GM21576 (cell line): ENCODE results near the gene ALDH16A1.

Experiments used
- ATAC-seq: cut with Tn5 transposase; IDR thresholded peaks from one replicate; pipeline ENCODE4 v1.9.1; 2021; ENCODE audit warnings: mild to moderate bottlenecking, moderate library complexity; ENCODE audit not compliant: unreplicated experiment

ALDH16A1 gene

GRCh38 chr19:49507803-49508494 is 54.9 kb downstream of the ALDH16A1 start:
- no peak for ATAC-seq

DNA sequence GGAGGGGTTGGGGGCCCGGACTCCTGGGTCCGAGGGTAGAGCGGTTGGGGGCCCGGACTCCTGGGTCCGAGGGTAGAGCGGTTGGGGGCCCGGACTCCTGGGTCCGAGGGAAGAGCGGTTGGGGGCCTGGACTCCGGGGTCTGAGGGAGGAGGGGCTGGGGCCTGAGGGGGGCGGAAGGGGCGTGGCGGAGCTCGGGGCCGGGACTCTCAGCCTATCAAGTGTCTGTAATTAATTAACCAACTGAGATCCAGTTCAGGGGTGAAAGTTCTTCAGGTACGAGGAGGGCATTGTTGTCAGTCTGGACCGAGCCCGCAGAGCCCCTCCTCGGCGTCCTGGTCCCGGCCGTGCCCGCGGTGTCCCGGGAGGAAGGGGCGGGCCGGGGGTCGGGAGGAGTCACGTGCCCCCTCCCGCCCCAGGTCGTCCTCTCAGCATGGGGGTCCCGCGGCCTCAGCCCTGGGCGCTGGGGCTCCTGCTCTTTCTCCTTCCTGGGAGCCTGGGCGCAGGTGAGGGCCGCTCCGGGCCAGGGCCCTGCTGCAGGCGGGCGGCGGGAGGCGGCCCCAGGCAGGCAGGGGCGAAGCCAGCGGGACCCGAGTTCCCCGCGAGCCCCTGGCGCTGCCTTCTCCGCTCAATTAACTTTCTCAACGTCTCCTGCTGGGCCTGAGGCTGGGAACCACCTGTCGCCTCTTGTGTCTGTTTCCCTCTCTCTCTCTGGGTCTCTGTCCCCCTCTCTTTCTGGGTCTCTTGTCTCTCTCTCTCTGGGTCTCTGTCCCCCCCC is 60.1 kb downstream of the ALDH16A1 start:
- ATAC-seq = no peak

GRCh38 chr19:49513746-49514118 is 60.7 kb downstream of the ALDH16A1 start:
- no peak for ATAC-seq

GRCh38 chr19:49514151-49514550 is 61.1 kb downstream of the ALDH16A1 start:
- no peak for ATAC-seq

- ATAC-seq = no peak
Observed at GRCh38 chr19:49515767-49516166, 62.7 kb downstream of the ALDH16A1 start.

- no peak for ATAC-seq
Observed at GRCh38 chr19:49518033-49518432, 65.0 kb downstream of the ALDH16A1 start.
